Uterus (tissue), 2 donors: Measurements from ENCODE around the gene HOXA10.

Experiments
- CTCF ChIP-seq, 4 experiments: fragments of 200-600 bp in 2 of 4; fragments of 450-650 bp in 2 of 4; sonication (generic) in 2 of 4; IDR thresholded peaks; one replicate each; pipeline ENCODE4 v1.5.1; 2016 to 2019; ENCODE audit warnings: antibody characterized with exemption in 4 of 4, mild to moderate bottlenecking in 2 of 4, moderate library complexity in 1 of 4
- POLR2A ChIP-seq, 2 donors: fragments of 450-650 bp; IDR thresholded peaks; one replicate each; pipeline ENCODE4 v1.6.1; 2016; ENCODE audit warnings: antibody characterized with exemption in 2 of 2, mild to moderate bottlenecking in 1 of 2, moderate library complexity in 1 of 2

GRCh38 chr7:27178366-27178765 lies 4.2 kb upstream of the HOXA10 start:
- TF ChIP-seq CTCF (IDR thresholded peaks at IDR 0.05) (no peak), POLR2A (IDR thresholded peaks at IDR 0.05) (no peak)
